Dedifferentiated amniotic fluid mesenchymal stem cell (primary cell): Measurements from ENCODE around the gene SSX7.
"Not testable (repeated sequence)": the region's sequence is repeated elsewhere in the genome, so short reads cannot be mapped to it uniquely, and the experiment has no call there.

Experiments used
- DNase-seq: peaks from one replicate; pipeline ENCODE4 v3.0.0-alpha.2; 2016; ENCODE audit errors: extremely low spot score

SSX7 gene, protein sequence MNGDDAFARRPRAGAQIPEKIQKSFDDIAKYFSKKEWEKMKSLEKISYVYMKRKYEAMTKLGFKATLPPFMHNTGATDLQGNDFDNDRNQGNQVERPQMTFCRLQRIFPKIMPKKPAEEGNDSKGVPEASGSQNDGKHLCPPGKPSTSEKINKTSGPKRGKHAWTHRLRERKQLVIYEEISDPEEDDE

GRCh38 chrX:52654800-52655199 is at the start of gene SSX7:
TSS of gene SSX7 (minus strand) at chrX:52654900. CDS start at chrX:52653472, 1,428 bp downstream.
- not testable (repeated sequence) for DNase-seq

GRCh38 chrX:52692034-52692433 is 37.3 kb upstream of the SSX7 start:
- DNase-seq = not testable (repeated sequence)

DNA sequence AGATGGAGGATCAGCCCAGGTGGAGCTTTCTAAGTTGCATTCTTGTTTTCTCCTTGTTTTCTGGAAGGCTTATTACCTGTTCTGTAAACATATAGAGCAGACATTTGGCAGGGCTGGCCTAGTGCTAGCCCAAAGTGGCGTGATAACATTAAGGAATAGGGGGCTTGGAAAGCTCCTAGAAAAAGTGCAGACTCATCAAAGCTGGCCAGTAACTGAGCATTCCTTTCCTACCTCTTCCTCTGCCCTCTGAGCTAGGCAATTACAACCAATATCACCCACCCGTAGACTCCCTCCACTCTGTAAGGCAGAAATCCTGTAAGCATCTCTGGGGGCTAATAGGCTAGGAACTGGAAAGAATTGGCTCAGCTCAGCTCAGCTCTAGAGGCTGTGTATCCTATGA is 7.5 kb upstream of the SSX7 start:
- DNase-seq = not testable (repeated sequence)

DNA sequence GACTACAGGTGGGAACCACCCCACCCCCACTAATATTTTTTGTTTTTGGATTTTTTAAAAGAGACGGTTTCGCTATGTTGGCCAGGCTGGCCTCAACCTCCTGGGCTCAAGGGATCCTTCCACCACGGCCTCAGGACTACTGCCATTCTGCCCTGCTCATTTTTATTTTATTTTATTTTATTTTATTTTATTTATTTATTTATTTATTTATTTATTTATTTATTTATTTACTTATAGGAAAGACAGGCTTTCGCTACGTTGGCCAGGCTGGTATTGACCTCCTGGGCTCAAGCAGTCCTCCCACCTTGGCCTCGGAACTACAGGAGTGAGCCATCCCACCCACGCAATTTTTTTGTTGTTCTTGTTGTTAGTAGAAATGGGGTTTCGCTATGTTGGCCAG is 775 bp upstream of the SSX7 start:
- DNase-seq = not testable (repeated sequence)

- not testable (repeated sequence) for DNase-seq
These were observed 4.0 kb downstream of the SSX7 start for GRCh38 chrX:52650676-52651075.

DNA sequence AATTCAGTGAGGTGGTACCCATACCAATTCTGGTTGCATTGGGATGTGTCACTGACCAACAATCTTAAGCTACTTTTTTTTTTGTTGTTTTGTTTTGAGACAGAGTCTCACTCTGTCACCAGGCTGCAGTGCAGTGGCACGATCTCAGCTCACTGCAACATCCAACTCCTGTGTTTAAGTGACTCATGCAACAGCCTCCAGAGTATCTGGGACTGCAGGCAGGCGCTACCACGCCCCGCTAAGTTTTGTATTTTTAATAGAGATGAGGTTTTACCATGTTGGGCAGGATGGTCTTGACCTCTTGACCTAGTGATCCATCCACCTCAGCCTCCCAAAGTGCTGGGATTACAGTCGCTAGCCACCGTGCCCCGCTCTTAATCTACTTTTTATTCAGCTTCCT is 5.7 kb downstream of the SSX7 start:
- DNase-seq = not testable (repeated sequence)

GRCh38 chrX:52628483-52628882 is 26.2 kb downstream of the SSX7 start:
- not testable (repeated sequence) for DNase-seq

DNA sequence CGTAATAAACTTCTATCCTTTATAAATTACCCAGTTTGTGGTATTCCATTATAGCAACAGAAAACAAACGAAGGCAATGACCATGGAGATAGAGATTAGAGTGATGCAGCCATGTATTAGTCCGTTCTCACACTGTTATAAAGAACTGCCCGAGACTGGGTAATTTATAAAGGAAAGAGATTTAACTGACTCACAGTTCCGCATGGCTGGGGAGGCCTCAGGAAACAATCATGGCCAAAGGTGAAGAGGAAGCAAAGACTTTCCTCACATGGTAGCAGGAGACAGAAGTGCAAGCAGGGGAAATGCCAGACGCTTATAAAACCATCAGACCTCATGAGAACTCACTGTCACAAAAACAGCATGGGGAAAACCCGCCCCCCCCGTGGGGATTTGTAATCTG is 34.0 kb downstream of the SSX7 start:
- not testable (repeated sequence) for DNase-seq

DNA sequence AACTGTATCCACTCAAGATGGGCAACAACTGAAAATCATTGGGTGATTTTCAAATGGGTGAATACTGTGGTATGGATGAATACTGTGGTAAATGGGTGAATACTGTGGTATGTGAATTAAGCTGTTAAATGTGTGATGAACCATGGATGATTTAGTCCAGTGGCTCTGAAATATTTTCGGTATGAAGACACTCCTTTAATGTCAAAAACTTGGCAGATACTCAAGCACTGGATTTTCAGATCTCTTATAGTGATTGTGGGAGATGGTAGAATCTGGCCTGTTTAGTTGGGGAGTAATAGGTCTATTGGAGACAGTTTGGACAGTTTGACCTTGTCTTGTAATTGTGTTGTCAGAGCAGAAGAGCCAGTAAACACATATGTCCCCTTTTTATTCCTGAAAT is 45.7 kb downstream of the SSX7 start:
- DNase-seq = no peak

DNA sequence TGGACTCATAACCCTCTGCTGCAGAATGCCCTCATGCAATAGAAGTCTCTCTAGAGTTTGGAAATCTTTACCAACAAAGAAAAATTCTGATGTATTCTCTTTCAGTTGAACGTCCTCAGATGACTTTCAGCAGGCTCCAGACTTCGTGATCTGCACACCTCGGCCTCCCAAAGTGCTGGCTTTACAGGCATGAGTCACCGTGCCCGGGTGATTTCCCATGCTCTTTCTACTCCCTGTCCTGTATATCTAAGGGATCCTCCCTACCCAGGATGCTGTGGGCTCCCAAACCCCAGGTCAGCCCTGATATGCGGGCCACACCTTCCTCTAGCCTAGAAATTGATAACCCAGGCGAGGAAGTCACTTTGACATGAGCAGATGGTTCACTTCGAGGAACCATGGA is 51.5 kb downstream of the SSX7 start:
- not testable (repeated sequence) for DNase-seq

DNA sequence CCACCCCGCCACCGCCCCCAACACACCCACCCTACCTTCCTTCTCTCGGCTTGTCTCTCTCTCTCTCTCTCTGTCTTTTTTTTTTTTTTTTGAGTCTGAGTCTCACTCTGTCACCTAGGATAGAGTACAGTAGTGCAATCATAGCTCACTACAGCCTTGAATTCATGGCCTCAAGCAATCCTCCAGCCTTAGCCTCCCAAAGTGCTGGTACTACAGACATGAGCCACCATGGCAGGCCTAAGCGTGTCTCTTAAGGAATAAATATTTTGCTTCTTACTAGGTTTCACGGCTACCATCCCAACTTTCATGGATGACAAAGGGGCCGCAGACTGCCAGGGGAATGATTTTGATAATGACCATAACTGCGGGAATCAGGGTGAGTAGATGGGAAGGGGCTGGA is 55.8 kb downstream of the SSX7 start:
- no peak for DNase-seq

DNA sequence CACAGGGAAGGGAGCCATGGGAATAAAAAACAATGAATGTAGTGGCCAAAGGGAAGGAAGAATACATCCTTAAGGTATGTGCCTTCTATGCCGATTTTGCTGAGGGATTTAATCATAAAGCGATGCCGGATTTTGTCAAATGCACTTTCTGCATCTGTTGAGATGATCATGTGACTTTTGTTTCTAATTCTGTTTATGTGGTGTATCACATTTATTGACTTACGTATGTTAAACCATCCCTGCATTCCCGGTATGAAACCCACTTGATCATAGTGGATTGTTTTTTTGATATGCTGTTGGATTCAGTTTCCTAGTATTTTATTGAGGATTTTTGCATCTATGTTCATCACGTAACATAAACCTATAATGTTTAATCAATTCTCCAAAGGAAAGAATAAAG is 60.0 kb downstream of the SSX7 start:
- no peak for DNase-seq
